K562 (cell line): Measurements from ENCODE around the gene CLCA2. TPM values are rescaled to one million over a fixed set of nuclear protein-coding genes. Genes with fewer than 3 reads are reported as not detected.

Experiments
- ATAC-seq: fragments of 200-7000 bp; cut with Tn5 transposase; 3 replicates; pipeline ENCODE4 v1.9.1; 2020; ENCODE audit warnings: moderate library complexity
- BruUV-seq: library from RNA; stranded (reverse); fragments of 400-500 nt; replicated peaks from 2 replicates; lab custom pipeline; 2021; lab: Mats Ljungman, UMichigan
- CTCF ChIA-PET: fragments of 300-600 bp; formaldehyde crosslinking; extraction: SDS; loops from one replicate; lab custom pipeline; 2021; ENCODE audit warnings: low intra/inter-chr PET ratio; lab: Yijun Ruan, JAX
- POLR2A ChIA-PET: fragments of 300-600, 350-650 bp; sonication (Branson Sonifier 250); formaldehyde crosslinking; extraction: SDS; loops from one replicate; lab custom pipeline; 2021; ENCODE audit warnings: antibody characterized with exemption, inconsistent platforms; lab: Yijun Ruan, JAX
- DNase-seq, 4 experiments: peaks; one replicate each; pipeline versions ENCODE4 v3.0.0 to v3.0.0-alpha.2; 2011 to 2018; ENCODE audit warnings: low spot score in 3 of 4, mixed read lengths in 3 of 4; ENCODE audit errors: extremely low read depth in 1 of 4
- FAIRE-seq: peaks from 2 replicates; lab custom pipeline; 2011; peaks lifted over from hg19 to GRCh38; lab: Jason Lieb, UNC
- H2AFZ ChIP-seq: 2 replicates; pipeline ENCODE4 v1.6.0; 2011; ENCODE audit warnings: low read depth, low read length, control low read depth, inconsistent platforms
- H3K27ac ChIP-seq: fragments of 200-600 bp; 3 replicates; pipeline ENCODE4 v1.8.0; 2011; ENCODE audit warnings: low read depth, mild to moderate bottlenecking, control low read depth, inconsistent platforms, low read length, moderate library complexity, mixed read lengths; ENCODE audit errors: extremely low read depth
- H3K27me3 ChIP-seq, 2 experiments: fragments of 300-600 bp in 1 of 2; 2 replicates in 1 of 2; 3 replicates in 1 of 2; pipeline versions ENCODE4 v1.6.0 to v1.8.0; 2011; ENCODE audit warnings: inconsistent platforms in 2 of 2, low read length in 2 of 2, mild to moderate bottlenecking in 1 of 2, mixed read lengths in 1 of 2, moderate library complexity in 1 of 2; ENCODE audit not compliant: control insufficient read depth in 2 of 2, insufficient read depth in 2 of 2
- H3K36me3 ChIP-seq: fragments of 300-600 bp; 3 replicates; pipeline ENCODE4 v1.8.0; 2011; ENCODE audit warnings: mild to moderate bottlenecking, low read length, inconsistent platforms; ENCODE audit not compliant: control insufficient read depth, insufficient read depth
- H3K4me1 ChIP-seq, 2 experiments: fragments of 200-600 bp in 1 of 2; replicated peaks in 1 of 2; 2 replicates in 1 of 2; 3 replicates in 1 of 2; pipeline versions ENCODE4 v1.5.1 to v1.8.0; 2011; ENCODE audit warnings: inconsistent platforms in 2 of 2, low read length in 2 of 2, mild to moderate bottlenecking in 1 of 2, mixed read lengths in 1 of 2, moderate library complexity in 1 of 2; ENCODE audit not compliant: control insufficient read depth in 2 of 2, insufficient read depth in 2 of 2
- H3K4me2 ChIP-seq: 2 replicates; pipeline ENCODE4 v1.6.1; 2011; ENCODE audit warnings: low read length, control low read depth, inconsistent platforms, mixed read lengths; ENCODE audit not compliant: insufficient read depth
- H3K4me3 ChIP-seq: fragments of 200-600 bp; sonication (generic), shearing (Covaris generic); 2 replicates; pipeline ENCODE4 v1.5.1; 2016; ENCODE audit warnings: control low read depth, inconsistent platforms
- H3K79me2 ChIP-seq: fragments of 200-600 bp; 3 replicates; pipeline ENCODE4 v1.8.0; 2011; ENCODE audit warnings: low read length, inconsistent platforms; ENCODE audit not compliant: control insufficient read depth, insufficient read depth
- H3K9ac ChIP-seq, 2 experiments: 2 replicates each; pipeline versions ENCODE4 v1.6.0 to v1.6.1; 2011; ENCODE audit warnings: low read depth in 2 of 2, low read length in 2 of 2, control low read depth in 1 of 2, inconsistent platforms in 1 of 2, mild to moderate bottlenecking in 1 of 2, mixed read lengths in 1 of 2; ENCODE audit not compliant: insufficient read depth in 1 of 2
- H3K9me1 ChIP-seq: one replicate; pipeline ENCODE4 v1.6.0; 2011; ENCODE audit warnings: inconsistent platforms, mild to moderate bottlenecking, low read length, moderate library complexity; ENCODE audit not compliant: control insufficient read depth, insufficient read depth
- H3K9me3 ChIP-seq: replicated peaks from 2 replicates; pipeline ENCODE4 v1.5.1; 2011; ENCODE audit warnings: low read depth, low read length, inconsistent platforms; ENCODE audit not compliant: control insufficient read depth, insufficient read depth
- H4K20me1 ChIP-seq: replicated peaks from 2 replicates; pipeline ENCODE4 v1.6.1; 2011; ENCODE audit warnings: low read length, inconsistent platforms, mixed read lengths; ENCODE audit not compliant: control insufficient read depth, insufficient read depth
- ETS2 ChIP-seq: IDR thresholded peaks from 2 replicates; pipeline ENCODE4 v1.6.1; 2016; ENCODE audit warnings: borderline replicate concordance, missing genetic modification characterization, mild to moderate bottlenecking, moderate library complexity, missing compliant biosample characterization; ENCODE audit not compliant: poor library complexity, severe bottlenecking
- GATAD2B ChIP-seq: fragments of 450-650 bp; IDR thresholded peaks from 2 replicates; pipeline ENCODE4 v1.6.1; 2017; ENCODE audit warnings: mild to moderate bottlenecking, borderline replicate concordance
- MCM3 ChIP-seq: fragments of 450-650 bp; IDR thresholded peaks from 2 replicates; pipeline ENCODE4 v1.6.1; 2016
- NCOA6 ChIP-seq: fragments of 450-650 bp; IDR thresholded peaks from 2 replicates; pipeline ENCODE4 v1.6.1; 2017; ENCODE audit warnings: mild to moderate bottlenecking
- NCOR1 ChIP-seq: fragments of 450-650 bp; IDR thresholded peaks from 2 replicates; pipeline ENCODE4 v1.6.1; 2016; ENCODE audit warnings: mild to moderate bottlenecking, moderate library complexity
- NFATC3 ChIP-seq: fragments of 450-650 bp; IDR thresholded peaks from 2 replicates; pipeline ENCODE4 v1.6.1; 2017; ENCODE audit warnings: mild to moderate bottlenecking
- PTBP1 ChIP-seq: fragments of 200-400 bp; formaldehyde crosslinking; IDR thresholded peaks from 2 replicates; pipeline ENCODE4 v1.6.1; 2017; ENCODE audit warnings: low read depth, low read length
- PYGO2 ChIP-seq: fragments of 450-650 bp; IDR thresholded peaks from 2 replicates; pipeline ENCODE4 v1.6.1; 2016; ENCODE audit warnings: mild to moderate bottlenecking, missing genetic modification characterization, moderate library complexity, missing compliant biosample characterization
- SAFB2 ChIP-seq: fragments of 200-400 bp; formaldehyde crosslinking; IDR thresholded peaks from 2 replicates; pipeline ENCODE4 v1.6.1; 2018; ENCODE audit warnings: borderline replicate concordance, low read length, low read depth, moderate library complexity; ENCODE audit not compliant: severe bottlenecking
- SMAD1 ChIP-seq: fragments of 150-350 bp; IDR thresholded peaks from 2 replicates; pipeline ENCODE4 v1.6.1; 2014; ENCODE audit warnings: low read length, low read depth; ENCODE audit not compliant: partially characterized antibody
- ZNF316 ChIP-seq: fragments of 450-650 bp; IDR thresholded peaks from 2 replicates; pipeline ENCODE4 v1.6.1; 2016
- ZNF444 ChIP-seq: fragments of 250-450 bp; sonication (Bioruptor Pico); IDR thresholded peaks from 2 replicates; pipeline ENCODE4 v1.4.0; 2020; ENCODE audit warnings: mild to moderate bottlenecking, moderate library complexity
- WGBS: fragments of 100-300 bp; shearing (Covaris generic); methylation state at CpG from one replicate; pipeline ENCODE4 v1.1.6; 2016; ENCODE audit warnings: low coverage, mixed read lengths; ENCODE audit not compliant: insufficient coverage; ENCODE audit errors: missing lambda C conversion rate; 5-methylcytosine and 5-hydroxymethylcytosine counted together
- in situ Hi-C: fragments of 300-500 bp; cut with MboI; formaldehyde crosslinking; loops from 4 replicates; pipeline ENCODE4 v1.15.0; 2018; ENCODE audit warnings: inconsistent platforms, mixed read lengths
- intact Hi-C: fragments of 100-400 bp; cut with micrococcal nuclease; formaldehyde crosslinking; loops from 2 replicates; pipeline ENCODE4 v1.14.2; 2022
- polyA plus RNA-seq, 8 experiments: library from polyadenylated mRNA; depleted of rRNA in 4 of 8; stranded (reverse) in 5 of 8; unstranded in 3 of 8; fragments of >200 nt; fragmentation: Nextera tagmentation in 2 of 8; fragmentation: Illumina TruSeq in 1 of 8; extraction: Ambion mirVana in 2 of 8; extraction: Trizol in 1 of 8; gene quantifications; 2 replicates each; pipeline versions ENCODE4 v1.2.1 to v1.2.3, GENCODE V29; 2011 to 2014; ENCODE audit warnings: inconsistent platforms in 1 of 8, missing spikeins in 1 of 8
- total RNA-seq, 7 experiments: library from RNA; depleted of rRNA in 6 of 7; stranded (reverse); fragments of >200 nt in 6 of 7; fragmentation: Illumina TruSeq in 2 of 7; extraction: Trizol in 2 of 7; gene quantifications; 2 replicates each; pipeline versions ENCODE4 v1.2.1 to v1.2.3, GENCODE V29; 2011 to 2021; ENCODE audit warnings: low replicate concordance in 1 of 7
- TF ChIP-seq, protein P1 (sequence below): fragments of 150-350 bp; conservative IDR thresholded peaks from 2 replicates; pipeline ENCODE4 v1.6.1; 2014; ENCODE audit warnings: low read length

The CLCA2 gene
- total and polyA plus RNA-seq, 9 of the 15 experiments (the other 6 are each of a cell fraction or from before 2014, with no cell fraction given): 0.03 TPM; not detected in 8

DNA sequence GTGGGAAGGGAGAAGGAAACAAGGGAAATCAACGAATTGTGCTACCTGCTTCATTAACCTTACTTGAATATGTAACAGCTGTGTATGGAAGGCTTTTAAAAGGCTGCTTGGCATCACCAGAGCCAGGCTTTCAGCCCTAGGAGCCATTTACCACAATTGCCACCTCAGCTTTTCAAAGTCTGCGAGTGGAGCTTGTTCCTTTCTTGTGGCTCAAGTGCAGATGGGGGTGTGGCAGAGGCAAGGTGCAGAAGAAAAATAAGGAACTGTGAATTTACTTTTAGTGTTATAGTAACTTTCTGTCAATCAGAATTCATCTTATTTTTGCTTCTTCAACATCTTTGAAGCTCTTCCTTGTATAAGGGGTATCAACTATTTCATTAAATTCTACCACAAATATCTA lies 17.6 kb downstream of the CLCA2 start:
- no peak for FAIRE-seq
- H3K27ac ChIP-seq: no peak overlapping the region
- no peak overlapping the region for H2AFZ ChIP-seq
- no peaks in the 10 kb centered on the region for H4K20me1 ChIP-seq
- BruUV-seq: no TSS peak
- ChIA-PET POLR2A (interaction anchor here (0.9 to 1.6 kb wide), 4 partner anchors 12 to 604 kb away, joined by 3 to 5 read pairs (median 3); no protein-coding TSS in a partner anchor), CTCF (no interaction called here)
- no peaks in the 10 kb centered on the region for H3K9me3 ChIP-seq
- WGBS: 22% methylated on average over 2 of the region's 2 CpGs
- no peak overlapping the region for H3K4me3 ChIP-seq
- no peak for ATAC-seq
- peaks cover 0 to 6% of the 10 kb centered on the region in 2 experiments; a peak in 3 of 5 replicates for H3K27me3 ChIP-seq
- H3K4me2 ChIP-seq: no peak overlapping the region
- no peak overlapping the region for H3K9ac ChIP-seq
- no peaks in the 10 kb centered on the region for H3K4me1 ChIP-seq
- no peaks in the 10 kb centered on the region for H3K9me1 ChIP-seq
- no peaks in the 10 kb centered on the region for H3K36me3 ChIP-seq
- TF ChIP-seq ZNF316: 0 out of 2 replicates have a peak, but pooled peaks have one; percentile 7
- no peak for TF ChIP-seq ZNF444 (CRISPR knock-in tag)
- intact Hi-C loops: no loop called here
- no peaks in the 10 kb centered on the region for H3K79me2 ChIP-seq
- in situ Hi-C loops: no loop called here
- DNase-seq: no peak

- Histone ChIP-seq H3K9me3 (no peaks in the 10 kb centered on the region), H3K4me1 (no peaks in the 10 kb centered on the region), H3K79me2 (no peaks in the 10 kb centered on the region), H3K36me3 (no peaks in the 10 kb centered on the region), H4K20me1 (no peaks in the 10 kb centered on the region), H3K4me2 (no peak overlapping the region), H3K9ac (no peak overlapping the region), H3K27me3 (peaks cover 0 to 3% of the 10 kb centered on the region in 2 experiments; a peak in 2 of 5 replicates), H3K9me1 (no peaks in the 10 kb centered on the region), H3K27ac (no peak overlapping the region), H3K4me3 (no peak overlapping the region), H2AFZ (no peak overlapping the region)
- BruUV-seq: no TSS peak
- DNase-seq (no peak), ATAC-seq (no peak), FAIRE-seq (no peak)
- in situ Hi-C loops: no loop called here
- WGBS: 13% methylated on average over 1 of the region's 1 CpG
- intact Hi-C loops: no loop called here
- CTCF ChIA-PET: no interaction called here
- POLR2A ChIA-PET: interaction anchor here (0.9 to 1.6 kb wide), 3 partner anchors 11 to 47 kb away, joined by 3 to 5 read pairs (median 3); no protein-coding TSS in a partner anchor
- no peak for TF ChIP-seq GATAD2B
- no peak for TF ChIP-seq MCM3
- no peak for TF ChIP-seq SAFB2
- TF ChIP-seq NFATC3: no peak
- no peak for TF ChIP-seq SMAD1
- TF ChIP-seq NCOR1: no peak
- TF ChIP-seq ETS2 (tag): no peak
- TF ChIP-seq PTBP1: no peak
- TF ChIP-seq PYGO2: no peak
- no peak for TF ChIP-seq NCOA6
- TF ChIP-seq, protein P1, sequence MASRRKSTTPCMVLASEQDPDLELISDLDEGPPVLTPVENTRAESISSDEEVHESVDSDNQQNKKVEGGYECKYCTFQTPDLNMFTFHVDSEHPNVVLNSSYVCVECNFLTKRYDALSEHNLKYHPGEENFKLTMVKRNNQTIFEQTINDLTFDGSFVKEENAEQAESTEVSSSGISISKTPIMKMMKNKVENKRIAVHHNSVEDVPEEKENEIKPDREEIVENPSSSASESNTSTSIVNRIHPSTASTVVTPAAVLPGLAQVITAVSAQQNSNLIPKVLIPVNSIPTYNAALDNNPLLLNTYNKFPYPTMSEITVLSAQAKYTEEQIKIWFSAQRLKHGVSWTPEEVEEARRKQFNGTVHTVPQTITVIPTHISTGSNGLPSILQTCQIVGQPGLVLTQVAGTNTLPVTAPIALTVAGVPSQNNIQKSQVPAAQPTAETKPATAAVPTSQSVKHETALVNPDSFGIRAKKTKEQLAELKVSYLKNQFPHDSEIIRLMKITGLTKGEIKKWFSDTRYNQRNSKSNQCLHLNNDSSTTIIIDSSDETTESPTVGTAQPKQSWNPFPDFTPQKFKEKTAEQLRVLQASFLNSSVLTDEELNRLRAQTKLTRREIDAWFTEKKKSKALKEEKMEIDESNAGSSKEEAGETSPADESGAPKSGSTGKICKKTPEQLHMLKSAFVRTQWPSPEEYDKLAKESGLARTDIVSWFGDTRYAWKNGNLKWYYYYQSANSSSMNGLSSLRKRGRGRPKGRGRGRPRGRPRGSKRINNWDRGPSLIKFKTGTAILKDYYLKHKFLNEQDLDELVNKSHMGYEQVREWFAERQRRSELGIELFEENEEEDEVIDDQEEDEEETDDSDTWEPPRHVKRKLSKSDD: no peak
Observed at GRCh38 chr1:86441997-86442396, 18.0 kb downstream of the CLCA2 start.
